Measurements from ENCODE around the gene XPC.

- TF ChIP-seq CTCF (conservative IDR thresholded peaks at IDR 0.05; ENCODE audit: low read length) (no peak), EZH2phosphoT487 (IDR thresholded peaks at IDR 0.05; ENCODE audit: borderline replicate concordance, low read depth, low read length) (no peak)
Observed at GRCh38 chr3:14201940-14202684, 23.7 kb upstream of the XPC start.

Measured in OCI-LY7 (cell line).